Liver (tissue), 9 donors: ENCODE data around the gene CDK5. TPM values are rescaled to one million over a fixed set of nuclear protein-coding genes. Genes with fewer than 3 reads are reported as not detected.

ENCODE experiments used
- DNase-seq: peaks from one replicate; pipeline ENCODE4 v3.0.0-alpha.2; 2017; ENCODE audit warnings: low spot score
- H3K27ac ChIP-seq, 2 donors: one replicate each; pipeline ENCODE4 v1.7.0; 2013; ENCODE audit warnings: inconsistent platforms in 2 of 2, low read length in 2 of 2, control low read depth in 1 of 2, low read depth in 1 of 2, mild to moderate bottlenecking in 1 of 2
- H3K27me3 ChIP-seq, 4 donors: one replicate each; pipeline versions ENCODE4 v1.6.1 to v1.7.0; 2013; ENCODE audit warnings: low read length in 3 of 4, inconsistent platforms in 1 of 4, mild to moderate bottlenecking in 1 of 4, moderate library complexity in 1 of 4; ENCODE audit not compliant: control insufficient read depth in 4 of 4, insufficient read depth in 4 of 4
- H3K36me3 ChIP-seq, 4 donors: one replicate each; pipeline versions ENCODE4 v1.6.1 to v1.7.0; 2013; ENCODE audit warnings: low read length in 3 of 4, mild to moderate bottlenecking in 3 of 4, low read depth in 1 of 4, moderate library complexity in 1 of 4; ENCODE audit not compliant: control insufficient read depth in 4 of 4, insufficient read depth in 3 of 4
- H3K4me1 ChIP-seq, 4 donors: one replicate each; pipeline versions ENCODE4 v1.6.1 to v1.7.0; 2013; ENCODE audit warnings: low read length in 3 of 4, mild to moderate bottlenecking in 3 of 4, moderate library complexity in 1 of 4; ENCODE audit not compliant: control insufficient read depth in 4 of 4, insufficient read depth in 4 of 4
- H3K4me3 ChIP-seq, 3 donors: one replicate each; pipeline versions ENCODE4 v1.6.1 to v1.7.0; 2013; ENCODE audit warnings: low read length in 3 of 3, control low read depth in 1 of 3, low read depth in 1 of 3, mild to moderate bottlenecking in 1 of 3
- H3K9ac ChIP-seq, 2 donors: one replicate each; pipeline ENCODE4 v1.7.0; 2013; ENCODE audit warnings: low read length in 2 of 2, mild to moderate bottlenecking in 2 of 2, moderate library complexity in 2 of 2, control low read depth in 1 of 2, low read depth in 1 of 2
- H3K9me3 ChIP-seq, 4 donors: one replicate each; pipeline versions ENCODE4 v1.6.1 to v1.7.0; 2013; ENCODE audit warnings: low read length in 3 of 4; ENCODE audit not compliant: control insufficient read depth in 4 of 4
- EGR1 ChIP-seq, 2 donors: IDR thresholded peaks; 2 replicates each; pipeline ENCODE4 v1.6.1; 2016 to 2018; ENCODE audit warnings: antibody characterized with exemption in 2 of 2, low read depth in 2 of 2
- FOXA1 ChIP-seq: IDR thresholded peaks from 2 replicates; pipeline ENCODE4 v1.6.1; 2016; ENCODE audit warnings: antibody characterized with exemption
- FOXA2 ChIP-seq: IDR thresholded peaks from 2 replicates; pipeline ENCODE4 v1.6.1; 2016; ENCODE audit warnings: antibody characterized with exemption
- GABPA ChIP-seq, 2 donors: IDR thresholded peaks in 1 of 2; conservative IDR thresholded peaks in 1 of 2; 2 replicates each; pipeline ENCODE4 v1.6.1; 2016; ENCODE audit warnings: antibody characterized with exemption in 2 of 2, mild to moderate bottlenecking in 1 of 2, moderate library complexity in 1 of 2
- HNF4A ChIP-seq, 2 donors: conservative IDR thresholded peaks; 2 replicates each; pipeline ENCODE4 v1.6.1; 2016; ENCODE audit warnings: antibody characterized with exemption in 2 of 2, mild to moderate bottlenecking in 2 of 2
- HNF4G ChIP-seq: IDR thresholded peaks from 2 replicates; pipeline ENCODE4 v1.6.1; 2016; ENCODE audit warnings: antibody characterized with exemption
- JUND ChIP-seq, 2 donors: IDR thresholded peaks; 2 replicates each; pipeline ENCODE4 v1.6.1; 2016; ENCODE audit warnings: antibody characterized with exemption in 2 of 2
- NR2F2 ChIP-seq: IDR thresholded peaks from 2 replicates; pipeline ENCODE4 v1.6.1; 2016; ENCODE audit warnings: antibody characterized with exemption
- RAD21 ChIP-seq, 2 donors: IDR thresholded peaks; 2 replicates each; pipeline ENCODE4 v1.6.1; 2016; ENCODE audit warnings: antibody characterized with exemption in 2 of 2, mild to moderate bottlenecking in 2 of 2
- RXRA ChIP-seq, 2 donors: IDR thresholded peaks; 2 replicates each; pipeline ENCODE4 v1.6.1; 2017 to 2018; ENCODE audit warnings: antibody characterized with exemption in 2 of 2, mild to moderate bottlenecking in 1 of 2
- SP1 ChIP-seq: IDR thresholded peaks from 2 replicates; pipeline ENCODE4 v1.6.1; 2018; ENCODE audit warnings: antibody characterized with exemption, mild to moderate bottlenecking
- TAF1 ChIP-seq: conservative IDR thresholded peaks from 2 replicates; pipeline ENCODE4 v1.6.1; 2016; ENCODE audit warnings: antibody characterized with exemption, mild to moderate bottlenecking
- YY1 ChIP-seq: IDR thresholded peaks from 2 replicates; pipeline ENCODE4 v1.6.1; 2016; ENCODE audit warnings: antibody characterized with exemption, mild to moderate bottlenecking
- WGBS: extraction: QIAGEN DNeasy Blood & Tissue Kit; methylation state at CpG from one replicate; pipeline ENCODE4 v1.1.7; 2013; 5-methylcytosine and 5-hydroxymethylcytosine counted together
- polyA plus RNA-seq, 2 donors: library from polyadenylated mRNA; stranded (reverse) in 1 of 2; unstranded in 1 of 2; fragments of 200-250 nt in 1 of 2; fragments of >200 nt in 1 of 2; fragmentation: Nextera tagmentation in 1 of 2; extraction: Ambion mirVana in 1 of 2; gene quantifications; one replicate each; pipeline versions ENCODE4 v1.2.1 to v1.2.3, GENCODE V29; 2013 to 2015
- total RNA-seq, 2 donors: library from RNA; depleted of rRNA; stranded (reverse); fragments of >200 nt; gene quantifications; one replicate each; pipeline ENCODE4 v1.2.3, GENCODE V29; 2014
- TF ChIP-seq, protein P1 (sequence below): IDR thresholded peaks from 2 replicates; pipeline ENCODE4 v1.6.1; 2016; ENCODE audit warnings: antibody characterized with exemption
- TF ChIP-seq, protein P2 (sequence below): fragments of 150-350 bp; IDR thresholded peaks from 2 replicates; pipeline ENCODE4 v1.5.1; 2017; ENCODE audit warnings: improper control_type of control experiment, low read depth, low read length; ENCODE audit not compliant: missing input control
- TF ChIP-seq, protein P3 (sequence below): IDR thresholded peaks from 2 replicates; pipeline ENCODE4 v1.6.1; 2016; ENCODE audit warnings: antibody characterized with exemption
- TF ChIP-seq, protein P4 (sequence below): IDR thresholded peaks from 2 replicates; pipeline ENCODE4 v1.6.1; 2016; ENCODE audit warnings: antibody characterized with exemption, mild to moderate bottlenecking
- TF ChIP-seq, protein P5 (sequence below): IDR thresholded peaks from 2 replicates; pipeline ENCODE4 v1.6.1; 2016; ENCODE audit warnings: antibody characterized with exemption
- donor health status: healthy.
- donor health status: healthy.
- donor health status: healthy.
- donor health status: healthy.
- donor health status: healthy.

Gene CDK5
- total and polyA plus RNA-seq, 4 donors: 4.0 to 9.0 (median 7.4) TPM

DNA sequence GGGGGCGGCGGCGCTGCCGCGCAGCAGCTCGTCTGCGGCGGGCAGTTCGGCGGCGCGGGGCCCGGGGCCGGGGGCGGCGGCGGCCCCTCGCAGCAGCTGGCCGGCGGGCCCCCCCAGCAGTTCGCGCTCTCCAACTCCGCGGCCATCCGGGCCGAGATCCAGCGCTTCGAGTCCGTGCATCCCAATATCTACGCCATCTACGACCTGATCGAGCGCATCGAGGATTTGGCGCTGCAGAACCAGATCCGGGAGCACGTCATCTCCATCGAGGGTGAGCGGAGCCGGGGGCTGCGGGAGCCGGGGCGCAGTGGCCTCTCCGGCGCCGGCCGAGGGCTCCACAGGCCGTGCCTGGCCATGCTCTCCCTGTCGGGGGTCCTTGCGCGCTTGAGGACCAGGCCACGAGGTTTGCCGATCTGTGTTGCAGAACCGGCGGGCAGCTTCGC is 29.1 kb upstream of the CDK5 start:
- Histone ChIP-seq H3K4me1 (peaks cover 18 to 66% (median 53%) of the 10 kb centered on the region in 4 donors), H3K9me3 (no peaks in the 10 kb centered on the region), H3K9ac (peak overlapping the region; percentile 67 to 81), H3K36me3 (no peaks in the 10 kb centered on the region), H3K27me3 (no peaks in the 10 kb centered on the region), H3K27ac (peak overlapping the region; percentile 81 to 93), H3K4me3 (peak overlapping the region; percentile 75 to 91 (median 83))
- TF ChIP-seq, protein P1, sequence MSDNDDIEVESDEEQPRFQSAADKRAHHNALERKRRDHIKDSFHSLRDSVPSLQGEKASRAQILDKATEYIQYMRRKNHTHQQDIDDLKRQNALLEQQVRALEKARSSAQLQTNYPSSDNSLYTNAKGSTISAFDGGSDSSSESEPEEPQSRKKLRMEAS: no peak
- WGBS: 1% methylated on average over 53 of the region's 56 CpGs
- no peak for DNase-seq

DNA sequence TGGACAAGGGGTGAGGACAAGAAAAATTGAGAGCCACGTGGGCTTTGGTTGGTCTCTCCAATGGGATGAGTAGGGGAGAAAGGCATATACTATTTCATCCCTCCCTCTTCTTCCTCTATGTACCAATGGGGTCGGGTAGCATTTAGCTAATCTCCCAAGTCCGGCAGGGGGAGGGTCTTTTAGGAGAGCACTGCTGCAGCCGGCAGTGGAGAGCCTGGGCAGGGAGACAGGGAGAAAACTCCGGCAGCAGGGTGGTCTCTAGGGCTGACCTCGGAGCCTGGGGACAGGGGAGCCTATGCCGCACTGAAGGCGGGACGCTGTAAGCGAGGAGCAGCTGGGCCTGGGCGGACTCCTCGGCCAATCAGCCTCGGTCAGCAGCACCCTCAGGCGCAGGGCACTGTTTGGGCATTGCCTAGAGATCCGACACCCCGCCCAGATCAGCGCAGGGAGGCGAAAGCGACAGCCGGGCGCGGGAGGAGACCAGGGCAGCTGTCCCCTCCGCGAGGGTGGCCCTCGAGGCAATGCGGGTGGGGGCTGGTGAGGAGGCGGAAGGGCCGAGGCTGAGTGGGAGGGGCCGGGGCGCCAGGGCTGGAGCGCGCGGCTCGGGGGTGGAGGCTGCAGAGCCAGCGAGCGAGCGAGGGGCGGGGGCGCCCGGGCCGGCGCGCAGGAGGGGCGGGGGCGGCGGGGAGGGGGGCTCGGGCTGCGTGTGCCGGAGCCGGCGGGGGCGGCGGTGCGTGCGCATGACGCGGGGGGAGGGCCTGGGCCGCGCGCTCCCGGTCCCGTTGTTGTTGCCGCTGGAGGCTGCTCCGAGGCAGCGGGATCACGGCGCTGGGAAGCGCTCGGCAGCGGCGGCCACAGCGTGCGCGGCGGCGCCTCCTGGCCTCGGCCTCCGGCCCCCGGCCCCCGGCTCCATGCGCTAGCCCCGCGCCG is 28.3 kb upstream of the CDK5 start, which contains the start of gene AGAP3:
Gene AGAP3, plus strand, starts transcription at position 785 of the 930 bp plus-strand sequence. CDS start 267 bp downstream, outside the sequence.
- Histone ChIP-seq H3K4me3 (peak within 1 kb of the TSS; percentile 75 to 91 (median 83)), H3K27ac (peak within 1 kb of the TSS; percentile 81 to 93), H3K36me3 (peaks cover 0 to 1% (median 0%) of the 10 kb centered on the region in 4 donors), H3K27me3 (no peaks in the 10 kb centered on the region), H3K9ac (peak within 1 kb of the TSS; percentile 67 to 81), H3K4me1 (peaks cover 20 to 66% (median 50%) of the 10 kb centered on the region in 4 donors), H3K9me3 (no peaks in the 10 kb centered on the region)
- TF ChIP-seq YY1 (no peak), GABPA (IDR thresholded peaks at IDR 0.05 in 1 of 2, conservative IDR thresholded peaks at IDR 0.05 in 1 of 2) (peak in 1 of 2 donors; percentile 17), EGR1 (IDR thresholded peaks at IDR 0.05; ENCODE audit: low read depth in 2 of 2) (peak in 1 of 2 donors; percentile 64), HNF4G (no peak), FOXA2 (no peak), HNF4A (conservative IDR thresholded peaks at IDR 0.05) (no peak), JUND (IDR thresholded peaks at IDR 0.05) (no peak), RXRA (IDR thresholded peaks at IDR 0.05) (peak; percentile 9 to 12), TAF1 (no peak), RAD21 (IDR thresholded peaks at IDR 0.05) (no peak), NR2F2 (no peak), SP1 (peak; percentile 46), FOXA1 (no peak)
- TF ChIP-seq, protein P2, sequence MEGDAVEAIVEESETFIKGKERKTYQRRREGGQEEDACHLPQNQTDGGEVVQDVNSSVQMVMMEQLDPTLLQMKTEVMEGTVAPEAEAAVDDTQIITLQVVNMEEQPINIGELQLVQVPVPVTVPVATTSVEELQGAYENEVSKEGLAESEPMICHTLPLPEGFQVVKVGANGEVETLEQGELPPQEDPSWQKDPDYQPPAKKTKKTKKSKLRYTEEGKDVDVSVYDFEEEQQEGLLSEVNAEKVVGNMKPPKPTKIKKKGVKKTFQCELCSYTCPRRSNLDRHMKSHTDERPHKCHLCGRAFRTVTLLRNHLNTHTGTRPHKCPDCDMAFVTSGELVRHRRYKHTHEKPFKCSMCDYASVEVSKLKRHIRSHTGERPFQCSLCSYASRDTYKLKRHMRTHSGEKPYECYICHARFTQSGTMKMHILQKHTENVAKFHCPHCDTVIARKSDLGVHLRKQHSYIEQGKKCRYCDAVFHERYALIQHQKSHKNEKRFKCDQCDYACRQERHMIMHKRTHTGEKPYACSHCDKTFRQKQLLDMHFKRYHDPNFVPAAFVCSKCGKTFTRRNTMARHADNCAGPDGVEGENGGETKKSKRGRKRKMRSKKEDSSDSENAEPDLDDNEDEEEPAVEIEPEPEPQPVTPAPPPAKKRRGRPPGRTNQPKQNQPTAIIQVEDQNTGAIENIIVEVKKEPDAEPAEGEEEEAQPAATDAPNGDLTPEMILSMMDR: no peak
- TF ChIP-seq, protein P3, sequence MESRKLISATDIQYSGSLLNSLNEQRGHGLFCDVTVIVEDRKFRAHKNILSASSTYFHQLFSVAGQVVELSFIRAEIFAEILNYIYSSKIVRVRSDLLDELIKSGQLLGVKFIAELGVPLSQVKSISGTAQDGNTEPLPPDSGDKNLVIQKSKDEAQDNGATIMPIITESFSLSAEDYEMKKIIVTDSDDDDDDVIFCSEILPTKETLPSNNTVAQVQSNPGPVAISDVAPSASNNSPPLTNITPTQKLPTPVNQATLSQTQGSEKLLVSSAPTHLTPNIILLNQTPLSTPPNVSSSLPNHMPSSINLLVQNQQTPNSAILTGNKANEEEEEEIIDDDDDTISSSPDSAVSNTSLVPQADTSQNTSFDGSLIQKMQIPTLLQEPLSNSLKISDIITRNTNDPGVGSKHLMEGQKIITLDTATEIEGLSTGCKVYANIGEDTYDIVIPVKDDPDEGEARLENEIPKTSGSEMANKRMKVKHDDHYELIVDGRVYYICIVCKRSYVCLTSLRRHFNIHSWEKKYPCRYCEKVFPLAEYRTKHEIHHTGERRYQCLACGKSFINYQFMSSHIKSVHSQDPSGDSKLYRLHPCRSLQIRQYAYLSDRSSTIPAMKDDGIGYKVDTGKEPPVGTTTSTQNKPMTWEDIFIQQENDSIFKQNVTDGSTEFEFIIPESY: no peak
- TF ChIP-seq, protein P1: no peak
- TF ChIP-seq, protein P4, sequence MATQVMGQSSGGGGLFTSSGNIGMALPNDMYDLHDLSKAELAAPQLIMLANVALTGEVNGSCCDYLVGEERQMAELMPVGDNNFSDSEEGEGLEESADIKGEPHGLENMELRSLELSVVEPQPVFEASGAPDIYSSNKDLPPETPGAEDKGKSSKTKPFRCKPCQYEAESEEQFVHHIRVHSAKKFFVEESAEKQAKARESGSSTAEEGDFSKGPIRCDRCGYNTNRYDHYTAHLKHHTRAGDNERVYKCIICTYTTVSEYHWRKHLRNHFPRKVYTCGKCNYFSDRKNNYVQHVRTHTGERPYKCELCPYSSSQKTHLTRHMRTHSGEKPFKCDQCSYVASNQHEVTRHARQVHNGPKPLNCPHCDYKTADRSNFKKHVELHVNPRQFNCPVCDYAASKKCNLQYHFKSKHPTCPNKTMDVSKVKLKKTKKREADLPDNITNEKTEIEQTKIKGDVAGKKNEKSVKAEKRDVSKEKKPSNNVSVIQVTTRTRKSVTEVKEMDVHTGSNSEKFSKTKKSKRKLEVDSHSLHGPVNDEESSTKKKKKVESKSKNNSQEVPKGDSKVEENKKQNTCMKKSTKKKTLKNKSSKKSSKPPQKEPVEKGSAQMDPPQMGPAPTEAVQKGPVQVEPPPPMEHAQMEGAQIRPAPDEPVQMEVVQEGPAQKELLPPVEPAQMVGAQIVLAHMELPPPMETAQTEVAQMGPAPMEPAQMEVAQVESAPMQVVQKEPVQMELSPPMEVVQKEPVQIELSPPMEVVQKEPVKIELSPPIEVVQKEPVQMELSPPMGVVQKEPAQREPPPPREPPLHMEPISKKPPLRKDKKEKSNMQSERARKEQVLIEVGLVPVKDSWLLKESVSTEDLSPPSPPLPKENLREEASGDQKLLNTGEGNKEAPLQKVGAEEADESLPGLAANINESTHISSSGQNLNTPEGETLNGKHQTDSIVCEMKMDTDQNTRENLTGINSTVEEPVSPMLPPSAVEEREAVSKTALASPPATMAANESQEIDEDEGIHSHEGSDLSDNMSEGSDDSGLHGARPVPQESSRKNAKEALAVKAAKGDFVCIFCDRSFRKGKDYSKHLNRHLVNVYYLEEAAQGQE: peak; percentile 77
- TF ChIP-seq, protein P5, sequence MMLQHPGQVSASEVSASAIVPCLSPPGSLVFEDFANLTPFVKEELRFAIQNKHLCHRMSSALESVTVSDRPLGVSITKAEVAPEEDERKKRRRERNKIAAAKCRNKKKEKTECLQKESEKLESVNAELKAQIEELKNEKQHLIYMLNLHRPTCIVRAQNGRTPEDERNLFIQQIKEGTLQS: no peak
- DNase-seq: peak; percentile 76
- 2% methylated on average over 83 of the region's 84 CpGs for WGBS
